ENCODE results near the gene KLB. TPM values are rescaled to one million over a fixed set of nuclear protein-coding genes. Genes with fewer than 3 reads are reported as not detected.

The KLB gene
- total RNA-seq, 2 experiments from 2014 or later: not detected

DNA sequence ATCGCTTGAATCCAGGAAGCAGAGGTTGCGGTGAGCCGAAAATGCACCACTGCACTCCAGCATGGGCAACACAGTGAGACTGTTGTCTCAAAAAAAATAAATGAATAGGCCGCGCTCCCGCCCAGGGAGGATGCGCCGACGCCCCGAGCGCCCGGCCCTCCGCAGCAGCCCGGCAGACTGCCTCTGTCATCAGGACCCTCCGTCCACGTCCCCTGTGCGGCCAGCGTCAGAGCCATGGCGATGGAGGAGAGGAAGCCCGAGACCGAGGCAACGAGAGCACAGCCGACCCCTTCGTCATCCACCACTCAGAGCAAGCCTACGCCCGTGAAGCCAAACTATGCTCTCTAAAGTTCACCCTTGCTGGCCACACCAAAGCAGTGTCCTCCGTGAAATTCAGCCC lies 73.5 kb downstream of the KLB start:
- Mint-ChIP-seq H3K9me3 (no peaks in the 10 kb centered on the region), H3K27ac (no peak overlapping the region), H3K27me3 (no peaks in the 10 kb centered on the region), H3K36me3 (ENCODE audit: low read depth) (no peaks in the 10 kb centered on the region), H3K4me3 (no peak overlapping the region), H3K4me1 (no peaks in the 10 kb centered on the region)
- CTCF ChIA-PET: no interaction called here
- POLR2A ChIA-PET: no interaction called here
- DNase-seq: no peak

DNA sequence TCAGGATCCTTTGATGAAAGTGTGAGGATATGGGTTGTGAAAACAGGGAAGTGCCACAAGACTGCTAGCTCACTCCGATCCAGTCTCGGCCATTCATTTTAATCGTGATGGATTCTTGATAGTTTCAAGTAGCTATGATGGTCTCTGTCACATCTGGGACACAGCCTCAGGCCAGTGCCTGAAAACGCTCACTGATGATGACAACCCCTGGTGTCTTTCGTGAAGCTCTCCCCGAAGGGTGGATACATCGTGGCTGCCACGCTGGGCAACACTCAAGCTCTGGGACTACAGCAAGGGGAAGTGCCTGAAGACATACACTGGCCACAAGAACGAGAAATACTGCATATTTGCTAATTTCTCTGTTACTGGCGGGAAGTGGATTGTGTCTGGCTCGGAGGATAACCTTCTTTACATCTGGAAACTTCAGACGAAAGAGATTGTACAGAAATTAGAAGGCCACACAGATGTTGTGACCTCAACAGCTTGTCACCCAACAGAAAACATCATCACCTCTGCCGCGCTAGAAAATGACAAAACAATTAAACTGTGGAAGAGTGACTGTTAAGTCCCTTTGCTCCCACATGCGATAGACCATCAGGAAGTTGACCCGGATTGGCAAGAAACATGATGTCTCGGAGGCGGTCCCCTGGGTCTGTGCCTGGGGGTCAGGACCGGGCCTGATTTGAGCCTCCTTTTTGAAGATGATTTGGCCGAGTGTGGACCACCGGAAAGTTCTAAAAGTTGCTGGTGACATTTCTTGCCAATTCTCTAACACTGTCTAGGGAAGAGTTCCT lies 74.4 kb downstream of the KLB start:
- no peak overlapping the region for H3K4me3 Mint-ChIP-seq
- CTCF ChIA-PET: interaction anchor here (0.8 to 1.4 kb wide), 3 partner anchors 12 to 455 kb away, joined by 3 to 5 read pairs (median 3); partner anchors contain the start of genes LIAS and RPL9
- H3K27me3 Mint-ChIP-seq: no peaks in the 10 kb centered on the region
- no peaks in the 10 kb centered on the region for H3K4me1 Mint-ChIP-seq
- H3K36me3 Mint-ChIP-seq (ENCODE audit: low read depth): no peaks in the 10 kb centered on the region
- no peak overlapping the region for H3K27ac Mint-ChIP-seq
- DNase-seq: no peak
- POLR2A ChIA-PET: no interaction called here
- H3K9me3 Mint-ChIP-seq: no peaks in the 10 kb centered on the region

DNA sequence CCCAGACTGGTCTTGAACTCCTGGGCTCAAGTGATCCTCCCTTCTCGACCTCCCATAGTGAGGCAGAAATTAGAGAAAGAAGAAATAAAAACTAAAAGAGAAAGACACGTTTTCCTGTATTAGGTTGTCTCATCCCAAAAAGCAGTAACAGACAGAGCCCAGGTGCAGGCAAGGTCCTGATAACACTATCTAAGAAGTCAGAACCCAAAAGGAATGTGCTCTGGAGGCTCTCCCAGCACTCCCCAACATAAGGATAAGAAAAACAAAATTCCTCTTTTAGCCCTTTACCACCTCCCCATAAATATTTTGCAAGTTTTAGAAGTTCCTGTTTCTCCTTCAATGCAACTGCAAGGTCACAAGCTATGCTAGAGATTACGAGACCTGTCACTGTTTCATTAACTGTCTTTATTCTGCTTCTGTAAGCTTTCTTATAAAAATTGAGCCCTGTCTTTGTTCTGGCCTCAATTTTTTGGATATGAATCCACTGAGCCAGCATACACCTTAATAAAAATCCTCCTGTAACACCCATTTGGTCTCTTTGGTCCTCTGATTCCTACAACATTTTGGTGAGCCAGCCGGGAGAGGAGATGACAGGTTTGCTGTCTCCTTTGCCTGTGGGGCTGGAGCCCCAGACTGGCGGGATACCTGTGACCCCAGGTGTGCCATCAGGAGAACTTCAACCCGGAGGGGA lies 78.0 kb downstream of the KLB start:
- no peak for DNase-seq
- POLR2A ChIA-PET: no interaction called here
- H3K4me1 Mint-ChIP-seq: no peaks in the 10 kb centered on the region
- H3K36me3 Mint-ChIP-seq (ENCODE audit: low read depth): no peaks in the 10 kb centered on the region
- H3K9me3 Mint-ChIP-seq: no peaks in the 10 kb centered on the region
- no peak overlapping the region for H3K27ac Mint-ChIP-seq
- CTCF ChIA-PET: interaction anchor here (1.2 kb wide), 1 partner anchor 491 kb away, joined by 3 read pairs; no protein-coding TSS in a partner anchor
- no peak overlapping the region for H3K4me3 Mint-ChIP-seq
- H3K27me3 Mint-ChIP-seq: no peaks in the 10 kb centered on the region

DNA sequence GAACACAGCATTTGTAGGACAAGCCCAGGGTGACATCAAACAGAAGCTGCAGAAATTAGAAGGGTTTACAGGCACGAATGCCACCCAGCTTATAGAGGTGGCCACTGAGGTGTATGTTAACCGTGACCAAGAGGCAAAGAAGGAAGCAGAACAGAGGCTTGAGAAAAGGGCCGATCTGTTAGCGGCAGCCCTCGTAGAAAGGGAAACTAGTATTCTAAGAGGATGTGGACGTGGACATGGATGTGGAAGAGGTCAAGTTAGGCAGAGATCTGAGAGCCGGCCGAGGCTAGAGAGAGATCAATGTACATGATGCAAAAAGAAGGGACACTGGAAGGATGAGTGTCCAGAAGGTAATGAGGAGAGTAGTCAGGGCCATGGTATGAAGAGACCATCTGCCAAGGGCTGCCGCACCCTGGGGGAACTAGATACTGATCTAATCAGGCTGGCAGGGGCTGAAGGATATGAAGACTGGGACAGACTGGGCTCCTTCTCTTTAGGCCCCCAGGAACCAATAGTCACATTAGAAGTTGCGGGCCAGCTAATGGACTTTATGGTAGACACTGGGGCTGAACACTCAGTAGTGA lies 79.6 kb downstream of the KLB start:
- Mint-ChIP-seq H3K4me1 (no peaks in the 10 kb centered on the region), H3K4me3 (no peak overlapping the region), H3K36me3 (ENCODE audit: low read depth) (no peaks in the 10 kb centered on the region), H3K9me3 (no peaks in the 10 kb centered on the region), H3K27ac (no peak overlapping the region), H3K27me3 (no peaks in the 10 kb centered on the region)
- no peak for DNase-seq
- ChIA-PET CTCF (no interaction called here), POLR2A (no interaction called here)

DNA sequence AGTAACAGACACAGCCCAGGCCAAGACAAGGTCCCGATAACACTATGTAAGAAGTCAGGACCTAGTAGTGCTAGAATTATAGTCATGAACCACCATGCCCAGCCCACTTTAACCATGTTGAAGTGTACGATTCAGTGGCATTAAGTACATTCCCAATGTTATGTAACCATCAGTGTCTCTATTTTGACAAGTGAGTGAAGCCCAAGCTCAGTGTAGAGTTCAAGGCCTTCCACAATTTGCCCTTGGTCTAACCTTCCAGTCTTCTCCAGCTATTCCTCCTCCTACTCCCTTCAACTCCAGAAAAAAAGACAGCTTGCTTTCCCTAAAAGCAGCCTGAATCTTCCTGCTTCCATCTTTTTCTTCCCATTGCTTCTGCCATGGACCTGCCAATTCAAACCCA lies 83.6 kb downstream of the KLB start:
- POLR2A ChIA-PET: no interaction called here
- Mint-ChIP-seq H3K27ac (no peak overlapping the region), H3K36me3 (ENCODE audit: low read depth) (no peaks in the 10 kb centered on the region), H3K9me3 (no peaks in the 10 kb centered on the region), H3K27me3 (no peaks in the 10 kb centered on the region), H3K4me3 (no peak overlapping the region), H3K4me1 (no peaks in the 10 kb centered on the region)
- no peak for DNase-seq
- CTCF ChIA-PET: no interaction called here

DNA sequence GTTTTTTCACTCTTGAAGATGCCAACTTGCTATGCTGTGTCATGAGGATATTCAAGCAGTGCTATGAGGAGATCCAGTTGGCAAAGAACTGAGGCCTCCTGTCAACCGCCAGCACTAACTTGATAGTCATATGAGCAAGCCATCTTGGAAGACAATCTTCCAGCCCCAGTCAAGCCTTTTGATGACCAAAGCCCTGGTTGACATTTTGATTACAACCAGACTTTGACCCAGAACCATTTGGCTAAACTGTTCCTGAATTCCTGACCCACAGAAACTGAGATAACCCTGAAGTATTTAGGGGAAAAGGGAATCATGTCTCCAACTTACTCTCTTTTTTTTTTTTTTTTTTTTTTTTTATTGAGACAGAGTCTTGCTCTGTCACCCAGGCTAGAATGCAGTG lies 87.6 kb downstream of the KLB start:
- DNase-seq: no peak
- ChIA-PET CTCF (no interaction called here), POLR2A (no interaction called here)
- Mint-ChIP-seq H3K27ac (no peak overlapping the region), H3K9me3 (no peaks in the 10 kb centered on the region), H3K27me3 (no peaks in the 10 kb centered on the region), H3K36me3 (ENCODE audit: low read depth) (peaks cover 8% of the 10 kb centered on the region), H3K4me1 (no peaks in the 10 kb centered on the region), H3K4me3 (no peak overlapping the region)

DNA sequence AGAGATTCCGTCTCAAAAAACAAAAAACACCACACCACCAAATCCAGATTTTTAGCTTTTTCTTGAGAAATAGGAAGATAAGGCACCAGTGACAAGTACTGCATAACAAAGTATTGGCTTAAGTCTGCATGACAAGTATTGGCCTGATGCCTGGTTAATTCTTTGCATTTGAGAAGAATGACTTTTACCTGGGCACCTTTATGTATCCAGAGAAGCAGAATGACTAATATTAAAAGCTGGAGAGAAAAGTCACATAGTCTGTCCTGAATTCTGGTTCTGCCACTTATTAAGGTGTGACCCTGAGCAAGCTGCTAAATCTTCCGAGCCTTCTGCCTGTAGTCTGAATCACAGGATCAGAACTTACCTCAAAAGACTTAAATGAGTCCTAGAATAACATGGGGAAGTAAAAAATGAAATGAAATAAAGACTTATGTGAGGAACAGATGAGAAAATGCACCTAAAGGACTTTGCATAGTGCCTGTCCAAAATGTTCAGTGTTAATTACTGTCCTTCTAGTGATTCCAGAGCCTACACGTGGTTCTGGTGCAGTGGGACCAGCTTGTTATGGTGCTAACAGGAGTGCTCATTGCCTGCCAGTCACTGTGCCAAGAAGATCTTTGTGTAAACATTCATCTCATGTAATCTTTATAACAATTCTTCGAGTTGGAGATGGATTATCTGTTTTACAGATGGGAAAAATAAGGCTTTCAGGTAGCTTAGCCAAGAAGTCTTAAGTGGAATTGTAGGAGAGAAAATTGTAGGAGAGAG lies 88.9 kb downstream of the KLB start:
- H3K36me3 Mint-ChIP-seq (ENCODE audit: low read depth): peaks cover 10% of the 10 kb centered on the region
- no peak overlapping the region for H3K4me3 Mint-ChIP-seq
- H3K9me3 Mint-ChIP-seq: no peaks in the 10 kb centered on the region
- H3K27ac Mint-ChIP-seq: no peak overlapping the region
- no peaks in the 10 kb centered on the region for H3K27me3 Mint-ChIP-seq
- ChIA-PET POLR2A (no interaction called here), CTCF (interaction anchor here (0.6 kb wide), 1 partner anchor 30 kb away, joined by 4 read pairs; no protein-coding TSS in a partner anchor)
- H3K4me1 Mint-ChIP-seq: no peaks in the 10 kb centered on the region
- DNase-seq: no peak

DNA sequence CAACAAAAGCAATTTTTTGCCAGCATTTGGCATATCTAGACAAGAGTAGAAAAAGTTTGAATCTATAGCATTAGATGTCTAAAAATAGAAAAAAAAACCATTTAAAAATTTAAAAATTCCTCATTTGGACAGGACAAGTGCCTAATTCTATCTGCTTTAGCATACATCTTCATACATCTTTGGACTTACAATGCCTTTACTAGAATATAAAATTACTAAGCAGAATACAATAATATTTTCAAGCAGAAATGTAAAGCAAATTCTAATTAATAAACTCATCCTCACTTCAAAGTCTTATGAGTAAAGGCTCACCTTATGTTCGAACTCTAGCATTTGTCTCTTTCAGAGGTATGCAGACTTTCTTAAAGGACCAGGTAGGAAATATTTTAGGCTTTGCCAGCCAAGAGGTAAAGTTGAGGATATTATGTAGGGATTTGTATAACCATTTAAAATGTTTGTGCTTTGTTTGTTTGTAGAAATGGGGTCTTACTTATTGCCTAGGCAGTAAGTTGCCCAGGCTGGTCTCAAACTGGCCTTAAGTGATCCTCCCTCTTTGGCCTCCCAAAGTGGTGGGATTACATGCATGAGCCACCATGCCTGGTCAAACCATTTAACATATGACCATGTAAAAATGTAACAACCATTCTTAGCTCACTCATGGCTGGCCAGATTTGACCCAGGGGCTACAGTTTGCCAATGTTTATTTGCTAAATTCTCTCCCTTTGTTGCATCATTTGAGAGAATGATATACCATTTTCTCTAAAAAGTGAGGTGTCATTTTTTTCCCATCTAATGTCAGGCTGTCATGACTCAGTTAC lies 91.4 kb downstream of the KLB start:
- Mint-ChIP-seq H3K4me3 (no peak overlapping the region), H3K36me3 (ENCODE audit: low read depth) (peaks cover 10% of the 10 kb centered on the region), H3K27me3 (no peaks in the 10 kb centered on the region), H3K4me1 (no peaks in the 10 kb centered on the region), H3K9me3 (no peaks in the 10 kb centered on the region), H3K27ac (no peak overlapping the region)
- POLR2A ChIA-PET: no interaction called here
- DNase-seq: no peak
- CTCF ChIA-PET: no interaction called here

DNA sequence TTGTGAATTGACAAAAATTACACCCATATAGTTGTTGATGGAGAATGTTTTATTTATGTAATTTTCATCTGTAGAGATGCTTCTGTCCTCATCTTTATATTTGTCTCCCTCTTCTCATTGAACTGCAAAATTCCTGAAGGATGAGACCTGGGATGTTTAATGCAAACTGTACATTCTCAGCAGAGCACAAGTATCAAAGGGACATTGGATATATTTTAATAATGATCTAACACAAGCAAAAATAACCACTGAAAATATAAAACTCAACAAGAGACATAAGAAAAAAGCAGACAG lies 91.9 kb downstream of the KLB start:
- no peak for DNase-seq
- Mint-ChIP-seq H3K36me3 (ENCODE audit: low read depth) (peaks cover 16% of the 10 kb centered on the region), H3K27me3 (no peaks in the 10 kb centered on the region), H3K4me3 (no peak overlapping the region), H3K4me1 (no peaks in the 10 kb centered on the region), H3K27ac (no peak overlapping the region), H3K9me3 (no peaks in the 10 kb centered on the region)
- CTCF ChIA-PET: no interaction called here
- POLR2A ChIA-PET: no interaction called here

Small RNAs within 50 kb of the gene (microRNA-seq; reads per million reads assigned to microRNA genes)
- gene MIR5591 (ENCODE audit: borderline microRNAs expressed, borderline replicate concordance): not detected

Other genes with a start within 250 kb of the KLB start
- 10 to 100 TPM in 1 of 2 experiments, 1 to 10 TPM in 1; 10.0 to 11.8 TPM for gene WDR19, start 224.4 kb upstream of the KLB start, total RNA-seq
- 10 to 100 TPM; 78.3 to 96.5 TPM for gene RFC1, start 40.6 kb upstream of the KLB start, total RNA-seq
- gene RPL9, start 52.0 kb downstream of the KLB start, total RNA-seq: 1,000 to 10,000 TPM in 1 of 2 experiments, 100 to 1,000 TPM in 1; 868 to 1,019 TPM
- gene LIAS, start 52.1 kb downstream of the KLB start, total RNA-seq: 10 to 100 TPM; 14.2 to 14.5 TPM
- gene UGDH, start 120.5 kb downstream of the KLB start, total RNA-seq: 10 to 100 TPM; 12.3 TPM
- gene SMIM14, start 231.9 kb downstream of the KLB start, total RNA-seq: 1 to 10 TPM; 4.4 to 5.2 TPM